SHP77 (cell line): Measurements from ENCODE around the gene L3MBTL1.
"Not testable (repeated sequence)": the region's sequence is repeated elsewhere in the genome, so short reads cannot be mapped to it uniquely, and the experiment has no call there.

Experiments used
- DNase-seq, 2 experiments: peaks; one replicate each; lab custom pipeline; 2025; lab: John Stamatoyannopoulos, UW

L3MBTL1 gene

DNA sequence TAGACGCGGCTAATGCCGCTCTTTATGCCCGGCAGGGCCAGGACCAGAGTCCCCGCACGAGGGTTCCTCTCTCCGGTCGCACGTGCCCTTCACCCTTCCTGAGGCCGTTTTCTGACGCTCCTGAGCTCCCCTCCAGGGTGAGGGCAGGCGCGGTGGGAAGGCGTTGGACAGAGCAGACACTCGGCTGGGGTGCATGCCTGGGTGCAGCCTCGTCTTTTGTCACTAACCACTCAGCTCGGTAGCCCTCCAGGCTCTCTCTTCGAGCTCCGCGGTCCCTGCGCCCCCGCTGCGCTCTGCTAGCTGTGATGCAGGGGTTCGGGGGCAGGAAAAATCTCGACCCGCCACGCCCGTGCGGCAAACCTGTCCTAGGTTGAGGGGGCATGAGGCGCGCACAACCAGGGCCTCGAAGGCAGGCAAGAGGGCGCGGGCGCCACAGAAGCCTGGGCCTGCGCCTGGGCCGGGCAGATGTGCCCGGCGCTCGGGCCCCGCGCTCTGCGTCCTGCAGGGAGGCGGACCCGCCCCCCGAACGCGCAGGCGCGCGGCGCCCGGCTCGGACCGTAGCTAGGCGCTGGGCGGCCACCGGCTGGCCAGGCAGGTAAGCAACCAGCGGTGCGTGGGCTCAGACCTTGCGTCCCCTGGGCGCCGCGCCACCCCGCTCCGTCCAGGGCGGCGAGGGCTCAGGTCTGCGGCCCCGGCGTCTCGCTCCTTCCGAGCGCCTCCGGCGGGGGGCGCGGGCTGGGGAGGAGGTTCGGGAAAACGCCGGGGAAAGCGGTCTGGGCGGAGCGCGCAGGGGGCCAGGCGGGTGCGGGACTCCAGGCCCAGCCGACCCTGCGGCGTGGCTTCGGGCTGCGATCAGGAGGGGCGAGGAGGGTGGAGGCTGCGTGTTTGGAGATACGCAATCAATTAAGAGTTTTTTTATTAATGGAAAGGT is at the start of gene L3MBTL1:
TSS of gene L3MBTL1 (plus strand) at position 548 of the 931 bp plus-strand sequence. CDS start 5,807 bp downstream, outside the sequence.
- DNase-seq = peak; percentile 7 to 30

DNA sequence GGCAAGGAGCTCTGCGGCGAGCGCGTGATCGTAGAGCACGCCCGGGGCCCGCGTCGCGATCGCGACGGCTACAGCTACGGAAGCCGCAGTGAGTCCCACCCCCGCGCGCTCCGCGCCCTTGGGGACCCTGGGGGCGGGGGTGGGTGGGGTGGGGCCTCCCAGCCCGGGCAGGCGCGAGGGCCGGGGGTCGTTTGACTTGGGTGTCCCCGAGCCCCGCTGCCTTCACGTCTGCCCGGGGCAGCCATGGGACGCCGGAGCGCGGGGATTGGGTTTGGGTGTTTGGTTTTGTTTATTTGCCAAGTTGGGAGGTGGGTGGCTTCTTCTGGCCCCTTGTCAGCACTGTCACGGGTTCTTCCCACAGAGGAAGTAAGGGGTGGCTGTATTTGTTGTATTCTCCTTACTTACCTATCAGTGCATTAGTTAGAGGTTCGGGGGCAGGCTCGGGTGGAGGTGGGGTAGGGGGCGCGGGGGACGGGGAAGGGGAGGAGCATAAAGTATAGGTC is 49.0 kb upstream of the L3MBTL1 start:
- no peak for DNase-seq

DNA sequence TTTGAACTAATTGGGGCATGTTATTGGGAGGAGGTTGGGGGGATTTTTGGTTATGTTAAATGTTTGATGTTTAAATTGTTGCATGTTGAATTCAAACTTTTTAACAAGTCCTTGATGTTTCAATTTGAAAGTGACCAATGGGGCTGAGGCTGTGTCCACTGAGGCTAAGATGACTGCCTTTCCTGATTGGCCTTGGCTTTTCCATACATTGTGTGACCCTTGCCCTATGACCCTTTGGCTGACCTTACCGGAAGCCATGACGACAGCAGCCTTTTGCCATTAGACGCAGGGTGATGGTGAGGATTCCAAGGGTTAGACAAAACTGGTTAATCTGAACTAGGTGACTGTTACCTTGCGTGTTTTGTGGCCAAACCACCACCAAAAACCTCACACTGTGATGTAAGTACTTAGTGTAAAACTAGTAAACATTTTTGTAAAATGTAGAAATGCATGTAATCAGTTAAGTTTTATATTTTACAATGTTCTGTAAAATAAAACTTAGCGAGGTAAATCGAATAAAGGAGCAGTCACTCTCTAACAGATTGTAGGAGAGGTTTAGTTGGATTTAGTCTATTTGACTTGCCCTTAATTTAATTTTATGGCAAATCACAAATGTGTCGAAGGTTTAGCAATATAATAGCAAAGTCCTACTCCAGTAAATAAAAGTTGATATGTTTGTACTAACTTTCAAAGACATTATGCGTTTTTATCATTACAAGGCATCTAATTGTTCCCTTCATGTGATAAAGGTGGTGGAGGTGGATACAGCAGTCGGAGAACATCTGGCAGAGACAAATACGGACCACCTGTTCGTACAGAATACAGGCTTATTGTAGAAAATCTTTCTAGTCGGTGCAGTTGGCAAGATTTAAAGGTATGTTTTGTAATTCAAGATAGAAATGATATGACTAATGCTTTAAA is 48.2 kb upstream of the L3MBTL1 start:
- DNase-seq = no peak

DNA sequence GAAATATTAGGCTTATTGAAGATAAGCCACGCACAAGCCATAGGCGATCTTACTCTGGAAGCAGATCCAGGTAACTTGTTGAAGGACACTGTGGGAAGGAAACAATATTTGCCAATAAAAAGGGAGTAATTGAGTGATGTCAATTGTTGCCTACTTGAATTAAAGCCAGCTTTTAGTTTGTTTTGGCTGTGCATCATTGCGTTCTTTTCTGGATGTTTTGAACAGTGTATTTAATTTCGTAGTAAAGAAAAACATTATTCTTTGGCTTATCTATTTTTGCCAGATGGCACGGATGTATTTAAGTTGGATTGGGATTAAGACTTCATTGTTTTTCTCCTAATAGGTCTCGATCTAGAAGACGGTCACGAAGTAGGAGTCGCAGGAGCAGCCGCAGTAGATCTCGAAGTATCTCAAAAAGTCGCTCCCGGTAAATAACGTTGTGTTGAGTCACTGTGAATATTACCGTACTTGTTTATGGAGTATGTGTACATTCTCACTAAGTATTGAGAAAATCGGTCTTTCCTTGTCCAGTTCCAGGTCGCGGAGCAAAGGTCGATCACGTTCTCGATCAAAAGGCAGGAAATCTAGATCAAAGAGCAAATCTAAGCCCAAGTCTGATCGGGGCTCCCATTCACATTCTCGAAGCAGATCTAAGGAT is 47.2 kb upstream of the L3MBTL1 start:
- no peak for DNase-seq

DNA sequence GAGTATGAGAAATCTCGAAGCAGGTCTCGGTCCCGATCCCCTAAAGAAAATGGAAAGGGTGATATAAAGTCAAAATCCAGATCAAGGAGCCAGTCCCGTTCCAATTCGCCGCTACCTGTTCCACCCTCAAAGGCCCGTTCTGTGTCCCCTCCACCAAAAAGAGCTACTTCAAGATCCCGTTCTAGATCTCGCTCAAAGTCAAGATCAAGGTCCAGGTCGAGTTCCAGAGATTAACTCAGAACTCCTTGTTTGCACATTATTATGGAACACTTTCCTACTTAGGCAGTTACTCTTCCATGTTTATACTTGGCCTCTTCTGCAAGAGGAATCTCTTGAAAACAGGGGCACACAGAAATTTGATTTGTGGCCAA is 46.7 kb upstream of the L3MBTL1 start:
- DNase-seq = no peak

DNA sequence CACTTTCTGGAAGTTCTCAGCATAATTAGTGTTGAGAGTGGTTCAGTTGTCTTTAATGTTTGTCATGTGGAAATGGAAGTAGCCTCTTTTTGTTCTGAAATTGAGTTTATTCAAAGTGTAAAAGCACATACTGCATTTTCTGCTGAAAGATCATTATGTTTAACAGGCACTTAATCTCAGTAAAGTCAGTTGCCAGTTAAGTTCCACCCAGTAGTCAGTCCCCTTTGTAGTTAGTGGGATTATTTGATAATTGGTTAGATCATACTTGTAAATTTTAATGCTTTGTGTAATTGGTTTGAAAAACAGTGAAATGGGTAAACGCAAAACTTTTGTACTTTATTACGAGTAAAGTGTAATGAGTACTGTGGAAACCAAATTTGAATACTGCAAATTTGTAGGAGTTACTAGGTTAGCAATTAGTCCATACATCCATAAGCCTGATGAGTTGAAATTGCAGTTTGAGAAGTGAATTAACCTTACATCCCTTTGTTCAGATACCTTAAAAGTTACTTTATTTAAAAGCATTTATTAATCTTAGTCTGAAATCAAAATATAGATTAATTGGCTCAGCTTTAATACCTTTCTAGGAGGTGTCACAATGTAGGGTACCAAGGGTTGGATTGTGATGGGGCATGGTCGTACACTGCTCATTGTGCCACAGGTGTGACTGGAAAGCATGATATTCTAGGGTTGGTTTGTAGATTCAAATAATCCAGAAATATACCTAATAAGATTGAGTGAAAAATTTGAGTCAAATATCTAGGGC is 45.4 kb upstream of the L3MBTL1 start:
- DNase-seq = no peak

DNA sequence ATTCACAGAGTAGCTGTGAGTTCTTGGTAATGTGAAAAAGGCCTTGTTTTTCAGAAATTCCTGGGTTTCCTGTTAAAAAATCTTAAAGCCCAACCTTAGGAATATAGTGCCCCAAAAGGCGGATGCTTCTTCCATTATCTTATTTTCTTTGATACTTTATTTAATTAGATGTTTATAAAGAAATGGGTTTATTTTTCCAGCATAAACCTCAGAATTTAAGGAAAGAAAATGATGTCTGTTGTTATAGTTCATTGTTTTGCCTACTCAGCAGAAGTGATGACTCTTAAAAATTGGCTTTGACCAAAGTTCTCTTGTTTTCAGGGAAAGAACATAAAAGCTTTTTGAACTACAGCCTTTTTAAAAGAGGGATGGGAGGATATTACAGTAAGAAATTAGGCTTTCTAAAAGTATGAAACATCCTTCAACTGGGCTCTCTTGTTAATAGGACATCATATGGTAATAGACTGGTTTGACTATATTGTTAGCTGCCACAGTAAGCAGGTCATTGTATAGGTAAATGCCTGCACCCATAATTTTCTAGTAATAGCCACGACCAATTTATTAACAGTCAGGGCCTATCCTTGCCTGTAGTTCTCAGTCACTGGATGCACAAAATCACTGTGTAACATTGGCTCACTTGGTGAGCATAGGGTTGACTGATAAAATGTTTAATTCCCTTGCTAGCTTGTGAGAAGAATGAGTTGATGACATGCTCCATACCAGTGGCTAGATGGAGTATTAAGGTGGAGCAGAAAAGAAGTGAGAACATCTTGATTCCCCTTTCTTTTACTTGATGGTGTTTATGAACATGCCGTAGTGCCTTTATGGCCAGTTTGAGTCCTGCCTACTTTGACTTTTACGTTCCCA is 44.6 kb upstream of the L3MBTL1 start:
- DNase-seq = no peak

DNA sequence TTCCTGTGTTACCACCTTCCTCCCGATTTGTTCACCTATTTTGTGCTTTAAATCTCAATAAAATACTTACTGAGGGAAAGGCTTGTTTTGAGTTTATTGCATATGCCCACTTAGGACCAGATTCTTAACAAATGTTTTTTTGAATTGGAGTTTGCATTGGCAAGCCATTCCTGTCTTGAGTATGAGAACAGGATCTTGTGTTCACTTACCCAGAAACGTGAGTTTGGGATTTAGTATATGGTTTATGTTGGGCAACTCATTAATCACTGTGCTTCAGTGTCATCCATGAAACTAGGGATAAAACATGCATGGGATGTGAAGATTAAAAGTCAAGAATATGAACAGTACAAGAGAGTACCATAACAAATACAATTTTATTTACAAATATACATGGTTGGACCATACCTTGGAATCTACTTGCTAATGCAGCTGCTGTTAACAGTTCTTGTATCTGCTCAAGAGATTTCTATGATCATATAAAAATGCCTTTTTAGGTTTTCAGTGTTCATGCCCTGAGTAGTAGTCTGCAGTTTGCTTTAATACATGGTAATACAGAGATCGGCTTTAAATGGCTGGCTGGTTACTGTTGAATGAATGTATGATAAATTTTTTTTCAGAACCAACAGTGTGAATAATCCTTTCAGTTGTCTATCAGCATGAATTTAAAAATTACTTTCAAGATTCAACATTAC is 43.8 kb upstream of the L3MBTL1 start:
- no peak for DNase-seq

DNA sequence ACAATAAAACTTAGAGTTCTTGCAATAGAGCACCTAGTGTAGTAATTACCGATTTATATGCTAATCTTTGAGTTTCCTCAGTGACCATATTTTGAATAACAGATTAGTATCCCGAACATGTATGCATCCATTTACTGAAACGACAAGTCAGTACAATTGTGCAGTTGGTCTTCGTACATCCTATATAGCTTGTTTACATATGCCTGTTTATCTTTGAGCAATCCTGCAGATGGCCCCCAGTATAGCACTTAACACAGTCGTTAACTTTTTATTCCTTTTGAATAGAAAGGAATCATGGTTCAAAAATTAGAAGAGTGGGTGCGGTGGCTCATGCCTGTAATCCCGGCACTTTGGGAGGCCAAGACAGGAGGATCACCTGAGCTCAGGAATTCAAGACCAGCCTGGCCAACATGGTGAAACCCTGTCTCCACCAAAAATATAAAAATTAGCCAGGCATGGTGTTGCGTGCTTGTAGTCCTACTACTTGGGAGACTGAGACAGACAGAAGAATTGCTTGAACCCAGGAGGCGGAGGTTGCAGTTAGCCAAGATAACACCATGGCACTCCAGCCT is 43.2 kb upstream of the L3MBTL1 start:
- no peak for DNase-seq

DNA sequence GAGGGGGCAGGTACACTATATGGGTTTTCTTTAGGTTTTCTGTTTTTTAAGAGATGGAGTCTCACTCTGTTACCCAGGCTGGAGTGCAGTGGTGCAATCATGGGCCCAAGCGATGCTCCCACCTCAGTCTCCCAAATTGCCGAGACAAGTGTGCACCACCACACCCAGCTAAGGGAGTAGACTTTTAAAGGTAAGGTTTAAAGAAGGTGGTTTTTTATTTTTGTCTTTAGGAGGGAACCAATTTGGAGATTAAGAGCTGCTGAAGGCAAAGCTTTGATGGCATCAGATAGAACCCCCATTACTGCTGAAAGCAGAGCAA is 41.9 kb upstream of the L3MBTL1 start:
- DNase-seq = no peak

DNA sequence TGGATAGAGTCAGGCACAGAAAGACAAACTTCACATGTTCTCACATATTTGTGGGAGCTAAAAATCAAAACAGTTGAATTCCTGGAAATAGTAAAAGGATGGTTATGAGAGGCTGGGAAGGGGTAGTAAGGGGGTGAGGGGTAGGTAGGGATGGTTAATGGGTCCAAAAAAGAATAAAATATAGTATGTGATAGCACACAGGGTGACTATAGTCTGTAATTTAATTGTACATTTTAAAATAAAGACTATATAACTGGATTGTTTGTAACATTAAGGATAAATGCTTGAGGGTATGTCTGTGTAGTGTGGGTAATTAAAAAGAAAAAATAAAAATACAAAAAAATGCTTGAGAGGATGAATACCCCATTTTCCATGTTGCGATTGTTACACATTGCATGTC is 39.9 kb upstream of the L3MBTL1 start:
- DNase-seq = no peak

DNA sequence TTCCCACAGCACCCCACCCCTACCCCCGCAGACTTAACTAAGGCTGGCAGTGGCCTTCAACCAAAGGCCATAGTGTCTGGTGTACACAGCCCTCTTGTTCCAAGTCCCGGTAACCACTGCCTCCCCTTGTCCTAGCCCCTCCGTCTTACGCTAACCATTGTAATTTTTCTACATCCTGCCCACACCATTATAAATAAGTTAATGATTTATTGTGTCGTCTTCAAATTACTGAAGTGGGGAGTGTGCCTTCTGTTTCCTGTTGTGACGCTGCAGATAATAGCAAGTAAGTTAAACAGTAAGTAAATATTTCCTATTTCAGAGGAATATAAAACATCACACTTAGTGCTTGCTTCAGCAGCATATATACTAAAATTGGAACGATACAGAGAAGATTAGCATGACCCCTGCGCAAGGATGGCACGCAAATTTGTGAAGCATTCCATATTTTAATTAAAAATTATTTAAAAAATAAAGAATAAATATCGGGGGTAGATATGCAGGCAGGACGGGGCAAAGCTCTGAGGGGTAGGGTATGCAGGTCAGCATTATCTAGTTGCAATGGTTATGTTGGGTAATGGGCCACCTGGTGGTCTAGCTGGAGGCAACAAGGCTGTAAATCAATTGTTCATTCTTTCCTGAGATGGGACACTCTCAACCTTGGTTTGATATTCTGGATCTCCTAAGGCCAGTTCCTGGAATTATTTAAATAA is 34.7 kb upstream of the L3MBTL1 start:
- no peak for DNase-seq

DNA sequence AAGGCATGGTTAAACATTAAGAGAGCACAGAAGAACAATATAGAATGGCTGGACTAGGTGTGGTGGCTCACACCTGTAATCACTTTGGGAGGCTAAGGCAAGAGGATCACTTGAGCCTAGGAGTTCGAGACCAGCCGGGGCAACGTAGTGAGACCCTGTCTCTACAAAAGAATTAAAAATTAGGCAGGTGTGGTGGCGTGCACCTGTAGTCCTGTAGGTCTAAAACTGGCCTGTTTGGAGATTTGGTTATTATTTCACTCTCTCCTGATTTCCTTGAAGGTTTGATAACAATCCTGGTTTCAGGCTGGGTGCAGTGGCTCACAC is 34.2 kb upstream of the L3MBTL1 start:
- no peak for DNase-seq

DNA sequence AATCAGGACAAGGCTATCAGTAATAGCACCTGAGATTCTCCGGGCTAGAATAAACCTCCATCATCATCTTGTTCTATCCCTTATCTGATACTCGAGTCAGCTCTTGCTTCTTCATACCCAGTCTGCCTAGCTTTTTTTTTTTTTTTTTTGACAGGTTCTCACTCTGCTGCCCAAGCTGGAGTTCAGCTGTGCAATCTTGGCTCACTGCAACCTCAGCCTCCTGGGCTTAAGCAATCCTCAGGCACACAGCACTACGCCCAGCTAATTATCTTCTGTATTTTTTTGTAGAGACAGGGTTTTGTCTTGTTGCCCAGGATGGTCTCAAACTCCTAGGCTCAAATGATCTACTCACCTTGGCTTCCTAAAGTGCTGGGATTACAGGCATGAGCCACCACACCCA is 30.3 kb upstream of the L3MBTL1 start:
- DNase-seq = no peak

DNA sequence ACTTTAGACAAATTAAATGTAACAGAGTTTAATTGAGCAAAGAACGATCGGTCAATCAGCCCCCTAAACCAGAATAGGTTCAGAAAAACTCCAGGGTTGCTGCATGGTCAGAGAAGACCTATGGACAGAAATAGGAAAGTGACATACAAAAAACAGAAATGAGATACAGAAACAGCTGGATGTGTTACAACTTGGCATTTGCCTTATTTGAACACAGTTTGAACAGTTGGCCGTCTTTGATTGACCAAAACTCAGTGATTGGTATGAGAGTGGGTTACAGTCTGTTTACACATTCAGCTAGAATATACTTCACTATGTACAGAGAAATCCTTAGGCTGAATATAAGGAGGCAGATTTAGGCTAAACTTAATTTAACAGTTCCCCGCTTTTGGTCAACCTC is 29.9 kb upstream of the L3MBTL1 start:
- no peak for DNase-seq

DNA sequence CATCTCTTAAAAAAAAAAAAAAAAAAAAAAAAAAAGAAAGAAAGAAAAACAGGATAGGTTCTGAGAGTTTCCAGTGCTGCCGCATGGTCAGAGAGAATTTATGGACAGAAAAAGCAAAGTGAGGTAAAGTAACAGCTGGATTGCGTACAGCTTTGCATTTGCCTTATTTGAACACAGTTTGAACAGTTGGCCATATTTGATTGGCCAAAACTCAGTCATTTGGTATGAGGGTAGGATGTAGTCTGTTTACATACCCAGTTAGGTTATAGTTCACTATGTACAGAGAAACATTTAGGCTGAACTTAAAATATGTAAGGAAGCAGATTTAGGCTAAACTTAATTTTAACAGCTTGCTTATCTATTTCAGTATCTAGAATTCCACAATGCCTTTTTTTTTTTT is 17.5 kb upstream of the L3MBTL1 start:
- no peak for DNase-seq

DNA sequence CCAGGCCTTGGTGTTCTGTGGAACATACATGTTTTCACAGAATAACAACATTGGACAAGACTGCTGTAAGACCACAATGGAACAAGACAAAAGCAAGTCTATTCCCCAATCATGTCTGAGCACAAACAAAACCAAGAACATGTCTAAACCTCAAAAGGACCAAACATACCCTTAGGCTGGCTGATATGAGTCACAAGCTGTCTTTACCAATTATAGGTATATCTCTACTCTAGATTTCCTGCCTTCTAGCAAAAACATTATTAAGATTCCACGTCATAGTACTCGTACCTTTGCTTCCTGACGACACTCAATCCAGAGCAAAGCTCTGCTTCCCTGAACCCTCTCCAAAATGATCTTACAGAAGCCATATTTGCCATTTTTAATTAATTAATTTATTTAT is 15.4 kb upstream of the L3MBTL1 start:
- DNase-seq = no peak

DNA sequence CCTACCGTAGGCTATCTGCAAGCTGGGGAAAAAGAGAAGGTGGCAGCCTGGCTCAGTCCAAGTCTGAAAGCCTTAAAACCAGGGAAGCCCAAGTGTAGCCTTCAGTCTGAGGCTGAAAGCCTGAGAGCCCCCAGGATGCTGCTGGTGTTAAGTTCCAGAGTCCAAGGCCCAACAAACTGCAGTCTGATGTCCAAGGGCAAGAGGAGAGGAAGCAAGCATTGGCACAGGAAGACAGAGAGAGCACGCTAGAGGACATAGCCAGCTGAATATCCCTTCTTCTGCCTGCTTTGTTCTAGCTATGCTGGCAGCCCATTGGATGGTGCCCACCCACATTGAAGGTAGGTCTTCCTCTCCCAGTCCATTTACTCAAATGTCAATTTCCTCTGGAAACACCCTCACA is 12.1 kb upstream of the L3MBTL1 start:
- DNase-seq = no peak

DNA sequence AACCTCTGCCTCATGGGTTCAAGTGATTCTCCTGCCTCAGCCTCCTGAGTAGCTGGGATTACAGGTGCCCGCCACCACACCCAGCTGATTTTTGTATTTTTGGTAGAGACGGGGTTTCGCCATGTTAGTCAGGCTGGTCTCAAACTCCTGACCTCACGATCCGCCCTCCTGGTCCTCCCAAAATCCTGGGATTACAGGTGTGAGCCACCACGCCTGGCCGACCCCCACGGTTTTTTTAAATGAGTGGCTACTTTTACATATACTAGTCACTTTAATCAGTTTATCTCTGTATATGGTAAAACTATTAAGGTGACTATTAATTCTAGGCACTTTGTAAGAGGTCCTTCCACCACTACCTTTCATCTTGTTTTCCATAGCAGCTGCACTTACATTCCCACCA is 5.5 kb upstream of the L3MBTL1 start:
- not testable (repeated sequence) for DNase-seq
